Calu3 (cell line): ENCODE results near the gene BCAS1. TPM values are rescaled to one million over a fixed set of nuclear protein-coding genes. Genes with fewer than 3 reads are reported as not detected.

Experiments
- BruUV-seq: library from RNA; stranded (reverse); fragments of 400-500 nt; replicated peaks from 2 replicates; lab custom pipeline; 2021; lab: Mats Ljungman, UMichigan
- CTCF ChIA-PET: fragments of 300-600 bp; sonication (Branson Sonifier 250); formaldehyde crosslinking; loops from one replicate; lab custom pipeline; 2022; ENCODE audit warnings: antibody characterized with exemption; lab: Charles Lee
- DNase-seq: peaks from one replicate; pipeline ENCODE4 v3.0.0; 2022
- H3K27ac Mint-ChIP-seq: one replicate; pipeline ENCODE4 v1.8.0; 2022; ENCODE audit warnings: mixed read lengths; ENCODE audit not compliant: unreplicated experiment
- H3K27me3 Mint-ChIP-seq: one replicate; pipeline ENCODE4 v1.8.0; 2022; ENCODE audit warnings: mixed read lengths; ENCODE audit not compliant: unreplicated experiment
- H3K36me3 Mint-ChIP-seq: one replicate; pipeline ENCODE4 v1.8.0; 2022; ENCODE audit warnings: mild to moderate bottlenecking, moderate library complexity, mixed read lengths; ENCODE audit not compliant: insufficient read depth, unreplicated experiment
- H3K4me1 Mint-ChIP-seq: one replicate; pipeline ENCODE4 v1.8.0; 2022; ENCODE audit warnings: mild to moderate bottlenecking, low read depth, mixed read lengths; ENCODE audit not compliant: unreplicated experiment
- H3K4me3 Mint-ChIP-seq: one replicate; pipeline ENCODE4 v1.8.0; 2022; ENCODE audit warnings: mild to moderate bottlenecking, low read depth, moderate library complexity, mixed read lengths; ENCODE audit not compliant: unreplicated experiment
- H3K9me3 Mint-ChIP-seq: one replicate; pipeline ENCODE4 v1.8.0; 2022; ENCODE audit warnings: low read depth, mixed read lengths; ENCODE audit not compliant: unreplicated experiment
- CTCF ChIP-seq: fragments of 200-600 bp; IDR thresholded peaks from one replicate; pipeline ENCODE4 v1.8.0; 2022; ENCODE audit warnings: antibody characterized with exemption; ENCODE audit not compliant: unreplicated experiment
- intact Hi-C: fragments of 100-400 bp; cut with micrococcal nuclease; formaldehyde crosslinking; loops from one replicate; pipeline ENCODE4 v1.10.0; 2022; ENCODE audit not compliant: unreplicated experiment
- total RNA-seq: library from RNA; stranded (reverse); gene quantifications from 2 replicates; pipeline ENCODE4 v1.2.3, GENCODE V29; 2022

Gene BCAS1
- total RNA-seq, 1 experiment from 2014 or later, result 11.1 TPM

GRCh38 chr20:54029643-54030042 is 40.8 kb downstream of the BCAS1 start:
- intact Hi-C loops, result no loop called here
- Mint-ChIP-seq H3K4me1 (no peaks in the 10 kb centered on the region), H3K27ac (no peak overlapping the region), H3K9me3 (no peaks in the 10 kb centered on the region), H3K36me3 (no peaks in the 10 kb centered on the region), H3K4me3 (no peak overlapping the region), H3K27me3 (peaks cover 52% of the 10 kb centered on the region)
- TF ChIP-seq CTCF, result no peak
- DNase-seq, result no peak
- CTCF ChIA-PET, result no interaction called here
- BruUV-seq, result no TSS peak

- H3K9me3 Mint-ChIP-seq, result no peaks in the 10 kb centered on the region
- H3K27me3 Mint-ChIP-seq, result peaks cover 56% of the 10 kb centered on the region
- no peak for DNase-seq
- H3K4me1 Mint-ChIP-seq, result no peaks in the 10 kb centered on the region
- BruUV-seq, result no TSS peak
- H3K27ac Mint-ChIP-seq, result no peak overlapping the region
- TF ChIP-seq CTCF, result no peak
- intact Hi-C loops, result no loop called here
- CTCF ChIA-PET, result no interaction called here
- H3K36me3 Mint-ChIP-seq, result no peaks in the 10 kb centered on the region
- no peak overlapping the region for H3K4me3 Mint-ChIP-seq
Measured at GRCh38 chr20:54029176-54029575, 41.2 kb downstream of the BCAS1 start.

GRCh38 chr20:54028276-54029011 is 42.0 kb downstream of the BCAS1 start:
- H3K4me3 Mint-ChIP-seq, result no peak overlapping the region
- DNase-seq, result no peak
- CTCF ChIA-PET, result no interaction called here
- no TSS peak for BruUV-seq
- peaks cover 56% of the 10 kb centered on the region for H3K27me3 Mint-ChIP-seq
- TF ChIP-seq CTCF, result no peak
- H3K4me1 Mint-ChIP-seq, result no peaks in the 10 kb centered on the region
- intact Hi-C loops, result no loop called here
- no peaks in the 10 kb centered on the region for H3K9me3 Mint-ChIP-seq
- no peak overlapping the region for H3K27ac Mint-ChIP-seq
- H3K36me3 Mint-ChIP-seq, result no peaks in the 10 kb centered on the region

- TF ChIP-seq CTCF, result no peak
- H3K4me1 Mint-ChIP-seq, result no peaks in the 10 kb centered on the region
- H3K27me3 Mint-ChIP-seq, result peaks cover 49% of the 10 kb centered on the region
- no peaks in the 10 kb centered on the region for H3K9me3 Mint-ChIP-seq
- intact Hi-C loops, result no loop called here
- no peak overlapping the region for H3K4me3 Mint-ChIP-seq
- CTCF ChIA-PET, result no interaction called here
- no peak for DNase-seq
- no peak overlapping the region for H3K27ac Mint-ChIP-seq
- BruUV-seq, result no TSS peak
- H3K36me3 Mint-ChIP-seq, result no peaks in the 10 kb centered on the region
Measured at GRCh38 chr20:54027704-54028103, 42.7 kb downstream of the BCAS1 start.
